Measurements from ENCODE around the gene COPE.

DNA sequence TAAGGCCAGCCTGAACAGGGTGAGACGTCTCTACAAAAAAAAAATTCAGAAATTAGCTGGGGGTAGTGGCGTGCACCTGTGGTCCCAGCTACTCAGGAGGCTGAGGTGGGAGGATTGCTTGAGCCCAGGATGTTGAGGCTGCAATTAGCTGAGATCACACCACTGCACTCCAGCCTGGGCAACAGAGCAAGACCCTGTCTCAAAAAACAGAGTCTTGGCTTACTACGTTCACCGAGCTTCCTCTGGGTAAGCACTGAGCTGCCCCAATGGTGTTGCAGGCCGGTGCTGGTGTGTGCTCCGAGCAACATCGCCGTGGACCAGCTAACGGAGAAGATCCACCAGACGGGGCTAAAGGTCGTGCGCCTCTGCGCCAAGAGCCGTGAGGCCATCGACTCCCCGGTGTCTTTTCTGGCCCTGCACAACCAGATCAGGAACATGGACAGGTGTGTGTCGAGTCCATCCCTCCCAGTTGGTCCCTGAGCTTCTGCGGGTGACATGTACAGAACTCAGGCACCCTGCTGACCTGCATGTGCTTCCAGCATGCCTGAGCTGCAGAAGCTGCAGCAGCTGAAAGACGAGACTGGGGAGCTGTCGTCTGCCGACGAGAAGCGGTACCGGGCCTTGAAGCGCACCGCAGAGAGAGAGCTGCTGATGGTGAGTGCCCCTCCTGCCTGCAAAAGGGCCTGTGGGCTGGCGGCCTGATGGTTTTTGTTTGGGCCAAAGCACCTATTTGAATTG is 63.4 kb downstream of the COPE start:
- no peak for TF ChIP-seq POLR2AphosphoS5 (IDR thresholded peaks at IDR 0.05; ENCODE audit: low read depth, low read length)
- no peak for TF ChIP-seq FOXP2 (optimal IDR thresholded peaks at IDR 0.05; ENCODE audit: borderline replicate concordance, extremely low read depth, extremely low read length, insufficient read depth)
- TF ChIP-seq, protein P1, sequence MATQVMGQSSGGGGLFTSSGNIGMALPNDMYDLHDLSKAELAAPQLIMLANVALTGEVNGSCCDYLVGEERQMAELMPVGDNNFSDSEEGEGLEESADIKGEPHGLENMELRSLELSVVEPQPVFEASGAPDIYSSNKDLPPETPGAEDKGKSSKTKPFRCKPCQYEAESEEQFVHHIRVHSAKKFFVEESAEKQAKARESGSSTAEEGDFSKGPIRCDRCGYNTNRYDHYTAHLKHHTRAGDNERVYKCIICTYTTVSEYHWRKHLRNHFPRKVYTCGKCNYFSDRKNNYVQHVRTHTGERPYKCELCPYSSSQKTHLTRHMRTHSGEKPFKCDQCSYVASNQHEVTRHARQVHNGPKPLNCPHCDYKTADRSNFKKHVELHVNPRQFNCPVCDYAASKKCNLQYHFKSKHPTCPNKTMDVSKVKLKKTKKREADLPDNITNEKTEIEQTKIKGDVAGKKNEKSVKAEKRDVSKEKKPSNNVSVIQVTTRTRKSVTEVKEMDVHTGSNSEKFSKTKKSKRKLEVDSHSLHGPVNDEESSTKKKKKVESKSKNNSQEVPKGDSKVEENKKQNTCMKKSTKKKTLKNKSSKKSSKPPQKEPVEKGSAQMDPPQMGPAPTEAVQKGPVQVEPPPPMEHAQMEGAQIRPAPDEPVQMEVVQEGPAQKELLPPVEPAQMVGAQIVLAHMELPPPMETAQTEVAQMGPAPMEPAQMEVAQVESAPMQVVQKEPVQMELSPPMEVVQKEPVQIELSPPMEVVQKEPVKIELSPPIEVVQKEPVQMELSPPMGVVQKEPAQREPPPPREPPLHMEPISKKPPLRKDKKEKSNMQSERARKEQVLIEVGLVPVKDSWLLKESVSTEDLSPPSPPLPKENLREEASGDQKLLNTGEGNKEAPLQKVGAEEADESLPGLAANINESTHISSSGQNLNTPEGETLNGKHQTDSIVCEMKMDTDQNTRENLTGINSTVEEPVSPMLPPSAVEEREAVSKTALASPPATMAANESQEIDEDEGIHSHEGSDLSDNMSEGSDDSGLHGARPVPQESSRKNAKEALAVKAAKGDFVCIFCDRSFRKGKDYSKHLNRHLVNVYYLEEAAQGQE (IDR thresholded peaks at IDR 0.05; ENCODE audit: insufficient read depth in 1 of 2, low read depth in 2 of 2, low read length in 2 of 2): no peak
